Measurements from ENCODE around the gene ABCC10.

ABCC10 gene

GRCh38 chr6:43451939-43452338 is 24.6 kb downstream of the ABCC10 start:
- DNase-seq (ENCODE audit: low read depth), result no peak
- TF ChIP-seq, protein P1, sequence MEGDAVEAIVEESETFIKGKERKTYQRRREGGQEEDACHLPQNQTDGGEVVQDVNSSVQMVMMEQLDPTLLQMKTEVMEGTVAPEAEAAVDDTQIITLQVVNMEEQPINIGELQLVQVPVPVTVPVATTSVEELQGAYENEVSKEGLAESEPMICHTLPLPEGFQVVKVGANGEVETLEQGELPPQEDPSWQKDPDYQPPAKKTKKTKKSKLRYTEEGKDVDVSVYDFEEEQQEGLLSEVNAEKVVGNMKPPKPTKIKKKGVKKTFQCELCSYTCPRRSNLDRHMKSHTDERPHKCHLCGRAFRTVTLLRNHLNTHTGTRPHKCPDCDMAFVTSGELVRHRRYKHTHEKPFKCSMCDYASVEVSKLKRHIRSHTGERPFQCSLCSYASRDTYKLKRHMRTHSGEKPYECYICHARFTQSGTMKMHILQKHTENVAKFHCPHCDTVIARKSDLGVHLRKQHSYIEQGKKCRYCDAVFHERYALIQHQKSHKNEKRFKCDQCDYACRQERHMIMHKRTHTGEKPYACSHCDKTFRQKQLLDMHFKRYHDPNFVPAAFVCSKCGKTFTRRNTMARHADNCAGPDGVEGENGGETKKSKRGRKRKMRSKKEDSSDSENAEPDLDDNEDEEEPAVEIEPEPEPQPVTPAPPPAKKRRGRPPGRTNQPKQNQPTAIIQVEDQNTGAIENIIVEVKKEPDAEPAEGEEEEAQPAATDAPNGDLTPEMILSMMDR (IDR thresholded peaks at IDR 0.05; ENCODE audit: low read depth, low read length, missing control alignments), result no peak
- in situ Hi-C loops (cut with HindIII; ENCODE audit: low sequenced_read_pairs), result no loop called here
- H3K4me3 ChIP-seq (ENCODE audit: low read depth, low read length), result no peak overlapping the region

DNA sequence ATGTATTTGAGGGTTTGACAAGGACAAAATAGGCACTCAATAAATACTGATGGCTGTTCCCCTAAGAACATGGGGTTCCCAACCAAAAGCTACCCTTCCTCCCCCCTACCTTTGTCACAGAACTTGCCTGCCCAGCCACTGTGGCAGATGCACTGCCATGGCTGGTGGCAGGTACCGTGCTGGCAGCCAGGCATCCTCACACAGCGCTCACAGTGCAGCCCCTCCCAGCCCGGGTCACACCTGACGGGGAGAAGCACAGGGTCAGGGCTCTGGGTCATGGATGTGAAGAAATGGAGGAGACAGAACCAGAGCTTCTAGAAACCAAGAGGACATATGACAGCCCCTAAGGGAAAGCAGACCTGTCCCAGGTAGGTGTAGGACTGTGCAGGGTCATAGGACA is 25.6 kb downstream of the ABCC10 start:
- in situ Hi-C loops (cut with HindIII; ENCODE audit: low sequenced_read_pairs), result no loop called here
- H3K4me3 ChIP-seq (ENCODE audit: low read depth, low read length), result no peak overlapping the region
- DNase-seq (ENCODE audit: low read depth), result no peak
- TF ChIP-seq, protein P1 (IDR thresholded peaks at IDR 0.05; ENCODE audit: low read depth, low read length, missing control alignments), result no peak

GRCh38 chr6:43453831-43454230 is 26.5 kb downstream of the ABCC10 start:
- DNase-seq (ENCODE audit: low read depth), result no peak
- TF ChIP-seq, protein P1 (IDR thresholded peaks at IDR 0.05; ENCODE audit: low read depth, low read length, missing control alignments), result no peak
- in situ Hi-C loops (cut with HindIII; ENCODE audit: low sequenced_read_pairs), result no loop called here
- no peak overlapping the region for H3K4me3 ChIP-seq (ENCODE audit: low read depth, low read length)

DNA sequence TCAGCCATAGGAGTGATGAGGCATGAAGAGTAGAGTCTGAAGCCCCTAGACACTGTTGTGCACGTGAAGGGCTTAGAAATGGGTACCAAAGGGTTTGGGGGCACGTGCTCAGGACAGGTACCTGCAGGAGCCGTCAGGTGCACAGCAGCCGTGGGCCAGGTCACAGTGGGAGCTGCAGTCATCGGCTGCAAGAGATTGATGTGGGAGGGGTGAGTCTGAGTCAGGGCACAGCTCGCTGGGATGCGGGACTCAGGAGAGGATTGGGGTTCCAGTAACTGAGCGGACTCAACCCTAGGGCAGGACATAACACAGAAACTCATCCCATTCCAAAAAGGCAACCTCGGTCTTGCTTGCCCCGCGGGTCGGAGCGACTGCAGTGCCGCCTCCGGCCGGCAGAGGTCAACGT is 27.0 kb downstream of the ABCC10 start:
- no peak for DNase-seq (ENCODE audit: low read depth)
- peak overlapping the region; percentile 43 for H3K4me3 ChIP-seq (ENCODE audit: low read depth, low read length)
- in situ Hi-C loops (cut with HindIII; ENCODE audit: low sequenced_read_pairs), result no loop called here
- TF ChIP-seq, protein P1 (IDR thresholded peaks at IDR 0.05; ENCODE audit: low read depth, low read length, missing control alignments), result peak; percentile 92

DNA sequence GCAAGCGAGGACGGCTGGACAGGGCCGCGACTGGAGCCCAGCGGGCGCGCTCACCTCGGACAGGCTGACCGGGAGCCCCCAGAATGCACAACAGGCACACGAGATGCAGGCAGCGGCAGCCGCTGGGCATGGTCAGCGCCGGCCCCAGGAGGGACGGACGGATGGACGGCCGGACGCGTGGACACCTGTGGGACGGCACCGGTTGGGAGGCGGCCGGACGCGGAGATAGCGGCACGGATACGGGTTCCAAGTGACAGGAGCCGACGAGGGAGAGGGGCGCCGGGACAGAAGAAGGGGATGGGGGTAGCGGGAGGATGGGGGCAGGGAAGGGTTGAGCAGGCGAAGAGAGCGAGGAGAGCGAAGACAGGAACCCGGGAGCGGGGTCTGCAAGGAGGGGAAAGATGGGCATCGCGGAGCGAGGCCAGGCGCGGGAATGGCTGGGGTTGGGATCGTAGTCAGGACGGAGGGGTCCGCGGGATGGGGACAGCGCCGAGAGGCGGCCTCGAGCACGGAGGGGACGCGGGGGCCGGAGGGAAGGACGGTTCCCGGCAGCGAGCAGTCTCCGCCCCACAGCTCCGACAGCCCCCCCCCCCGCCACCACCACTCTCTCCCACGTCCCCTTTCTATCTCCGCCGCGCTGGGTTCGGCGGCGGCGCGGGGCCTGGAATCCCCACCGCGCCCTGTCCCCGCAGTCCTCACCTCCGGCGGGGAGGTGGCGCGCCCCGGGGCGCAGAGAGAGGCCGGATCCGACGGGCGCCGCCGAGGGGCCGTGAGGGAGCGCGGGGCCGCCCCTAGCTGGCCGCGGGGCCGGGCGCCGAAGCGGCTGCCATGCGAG is 27.6 kb downstream of the ABCC10 start:
- TF ChIP-seq, protein P1 (IDR thresholded peaks at IDR 0.05; ENCODE audit: low read depth, low read length, missing control alignments), result no peak
- peak; percentile 65 for DNase-seq (ENCODE audit: low read depth)
- in situ Hi-C loops (cut with HindIII; ENCODE audit: low sequenced_read_pairs), result no loop called here
- peak overlapping the region; percentile 43 for H3K4me3 ChIP-seq (ENCODE audit: low read depth, low read length)

GRCh38 chr6:43455531-43456428 is 28.4 kb downstream of the ABCC10 start, which contains the start of gene DLK2:
Gene DLK2 (minus strand): TSS chr6:43455548. CDS start chr6:43454825, 723 bp downstream.
- no peak for DNase-seq (ENCODE audit: low read depth)
- TF ChIP-seq, protein P1 (IDR thresholded peaks at IDR 0.05; ENCODE audit: low read depth, low read length, missing control alignments), result no peak
- peak within 1 kb of the TSS; percentile 43 for H3K4me3 ChIP-seq (ENCODE audit: low read depth, low read length)
- in situ Hi-C loops (cut with HindIII; ENCODE audit: low sequenced_read_pairs), result no loop called here

Data from astrocyte of the cerebellum (primary cell).